ENCODE results near the gene POC1A. TPM values are rescaled to one million over a fixed set of nuclear protein-coding genes. Genes with fewer than 3 reads are reported as not detected.

POC1A gene
- total and polyA plus RNA-seq, 2 donors (not counting 3 experiments of a cell fraction or from before 2014, with no cell fraction given), result 14.8 to 19.4 TPM

- Histone ChIP-seq H4K20me1 (replicated peaks; ENCODE audit: control insufficient read depth, extremely low read depth, insufficient read depth, low read length) (no peaks in the 10 kb centered on the region), H3K4me1 (ENCODE audit: control insufficient read depth, extremely low read depth, insufficient read depth, low read length) (peaks cover 11% of the 10 kb centered on the region), H3K4me2 (ENCODE audit: insufficient read depth, low read length) (no peak overlapping the region), H3K36me3 (ENCODE audit: control insufficient read depth in 2 of 2, extremely low read depth in 1 of 2, insufficient read depth in 2 of 2, low read length in 2 of 2) (peaks cover 0 to 2% of the 10 kb centered on the region in 2 experiments), H2AFZ (ENCODE audit: low read depth, low read length) (no peak overlapping the region), H3K9me3 (replicated peaks; ENCODE audit: control insufficient read depth, insufficient read depth, low read length) (no peaks in the 10 kb centered on the region), H3K9ac (replicated peaks; ENCODE audit: extremely low read depth, insufficient read depth, low read length) (no peak overlapping the region), H3K4me3 (replicated peaks in 1 of 3; ENCODE audit: insufficient read depth in 1 of 3, low read depth in 1 of 3, low read length in 3 of 3) (no peak overlapping the region), H3K27me3 (ENCODE audit: control insufficient read depth in 2 of 2, insufficient read depth in 2 of 2, low read length in 2 of 2) (no peaks in the 10 kb centered on the region), H3K9me1 (replicated peaks; ENCODE audit: control insufficient read depth, extremely low read depth, insufficient read depth, low read length) (no peaks in the 10 kb centered on the region), H3K27ac (ENCODE audit: insufficient read depth, low read depth, low read length) (no peak overlapping the region), H3K79me2 (ENCODE audit: control insufficient read depth, insufficient read depth, low read length) (no peaks in the 10 kb centered on the region)
- DNase-seq (ENCODE audit: low read depth, low spot score), result peak; percentile 31
- FAIRE-seq, result peak; percentile 38
- dilution Hi-C loops (cut with MboI; ENCODE audit: extremely low pct_ligation_motif_present, low sequenced_read_pairs) (no loop called here), intact Hi-C loops (cut with micrococcal nuclease) (loop anchor here (2.0 kb wide), 1 partner anchor 31 kb away; no protein-coding TSS in a partner anchor)
- CTCF ChIA-PET, result interaction anchor here (1.0 to 8.5 kb wide), 11 partner anchors 12 to 125 kb away, joined by 3 to 180 read pairs (median 5); partner anchors contain the start of genes DUSP7 and RPL29
- POLR2A ChIA-PET, result no interaction called here
- TF ChIP-seq MYC (IDR thresholded peaks at IDR 0.05; ENCODE audit: low read depth, low read length), result no peak
- no TSS peak for BruUV-seq (replicated peaks)
Observed at GRCh38 chr3:52121464-52121805, 32.8 kb downstream of the POC1A start.

- ChIA-PET POLR2A (interaction anchor here (1.4 kb wide), 1 partner anchor 123 kb away, joined by 3 read pairs; no protein-coding TSS in a partner anchor), CTCF (interaction anchor here (1.0 to 8.5 kb wide), 12 partner anchors 11 to 119 kb away, joined by 3 to 180 read pairs (median 5); partner anchors contain the start of gene DUSP7)
- DNase-seq (ENCODE audit: low read depth, low spot score), result peak; percentile 6
- no TSS peak for BruUV-seq (replicated peaks)
- Histone ChIP-seq H2AFZ (ENCODE audit: low read depth, low read length) (no peak overlapping the region), H3K27me3 (ENCODE audit: control insufficient read depth in 2 of 2, insufficient read depth in 2 of 2, low read length in 2 of 2) (no peaks in the 10 kb centered on the region), H3K4me3 (replicated peaks in 1 of 3; ENCODE audit: insufficient read depth in 1 of 3, low read depth in 1 of 3, low read length in 3 of 3) (no peak overlapping the region), H3K79me2 (ENCODE audit: control insufficient read depth, insufficient read depth, low read length) (no peaks in the 10 kb centered on the region), H3K9ac (replicated peaks; ENCODE audit: extremely low read depth, insufficient read depth, low read length) (no peak overlapping the region), H3K4me2 (ENCODE audit: insufficient read depth, low read length) (no peak overlapping the region), H3K27ac (ENCODE audit: insufficient read depth, low read depth, low read length) (no peak overlapping the region), H3K36me3 (ENCODE audit: control insufficient read depth in 2 of 2, extremely low read depth in 1 of 2, insufficient read depth in 2 of 2, low read length in 2 of 2) (peaks cover 0 to 2% of the 10 kb centered on the region in 2 experiments), H4K20me1 (replicated peaks; ENCODE audit: control insufficient read depth, extremely low read depth, insufficient read depth, low read length) (no peaks in the 10 kb centered on the region), H3K9me1 (replicated peaks; ENCODE audit: control insufficient read depth, extremely low read depth, insufficient read depth, low read length) (no peaks in the 10 kb centered on the region), H3K9me3 (replicated peaks; ENCODE audit: control insufficient read depth, insufficient read depth, low read length) (no peaks in the 10 kb centered on the region), H3K4me1 (ENCODE audit: control insufficient read depth, extremely low read depth, insufficient read depth, low read length) (peaks cover 11% of the 10 kb centered on the region)
- dilution Hi-C loops (cut with MboI; ENCODE audit: extremely low pct_ligation_motif_present, low sequenced_read_pairs) (no loop called here), intact Hi-C loops (cut with micrococcal nuclease) (loop anchor here (2.0 kb wide), 1 partner anchor 30 kb away; no protein-coding TSS in a partner anchor)
- no peak for FAIRE-seq
- TF ChIP-seq POLR2A (IDR thresholded peaks at IDR 0.05; ENCODE audit: low read depth, low read length) (no peak), MYC (IDR thresholded peaks at IDR 0.05; ENCODE audit: low read depth, low read length) (no peak), FOS (IDR thresholded peaks at IDR 0.05; ENCODE audit: borderline replicate concordance, insufficient read depth, low read length) (no peak), JUN (IDR thresholded peaks at IDR 0.05; ENCODE audit: borderline replicate concordance, insufficient read depth, insufficient read length, low read depth) (no peak), POLR2AphosphoS5 (IDR thresholded peaks at IDR 0.05; ENCODE audit: insufficient read depth, low read depth, low read length) (no peak), EZH2 (IDR thresholded peaks at IDR 0.05; ENCODE audit: borderline replicate concordance, low read depth, low read length, severe bottlenecking) (no peak), GATA2 (IDR thresholded peaks at IDR 0.05; ENCODE audit: insufficient read depth, insufficient read length, low read depth, low read length) (no peak), MAX (IDR thresholded peaks at IDR 0.05; ENCODE audit: insufficient read depth, insufficient read length) (no peak), CTCF (IDR thresholded peaks at IDR 0.05; ENCODE audit: extremely low read depth in 1 of 2, insufficient read depth in 1 of 2, low read depth in 1 of 2, low read length in 2 of 2) (no peak)
Observed at GRCh38 chr3:52120556-52121463, 33.4 kb downstream of the POC1A start.

Measured in endothelial cell of umbilical vein (primary cell).